AG04449 (cell line): ENCODE results near the gene SLC25A39.

Experiments
- CTCF ChIA-PET: fragments of 350-600 bp; formaldehyde crosslinking; extraction: SDS; loops from one replicate; lab custom pipeline; 2021; ENCODE audit warnings: antibody characterized with exemption; lab: Yijun Ruan, JAX
- POLR2A ChIA-PET: fragments of 400-600, 350-600 bp; formaldehyde crosslinking; extraction: SDS; loops from one replicate; lab custom pipeline; 2020; ENCODE audit warnings: antibody characterized with exemption, inconsistent platforms; lab: Yijun Ruan, JAX
- DNase-seq: peaks from one replicate; pipeline ENCODE4 v3.0.0-alpha.2; 2010; ENCODE audit warnings: low read depth, low spot score
- H3K4me3 ChIP-seq: 2 replicates; pipeline ENCODE4 v1.5.1; 2011; ENCODE audit warnings: low read depth, mild to moderate bottlenecking, control low read depth, low read length
- CTCF ChIP-seq: IDR thresholded peaks from one replicate; pipeline ENCODE4 v1.5.1; 2011; ENCODE audit warnings: mild to moderate bottlenecking, moderate library complexity, low read length, control low read depth, inconsistent platforms; ENCODE audit not compliant: insufficient read depth; ENCODE audit errors: missing control alignments

SLC25A39 gene

GRCh38 chr17:44282264-44282663, 42.4 kb downstream of the SLC25A39 start:
- no peak for DNase-seq
- no peak overlapping the region for H3K4me3 ChIP-seq
- TF ChIP-seq CTCF = no peak
- POLR2A ChIA-PET = no interaction called here
- CTCF ChIA-PET = no interaction called here

GRCh38 chr17:44281570-44281969, 43.1 kb downstream of the SLC25A39 start:
- H3K4me3 ChIP-seq = no peak overlapping the region
- no peak for DNase-seq
- CTCF ChIA-PET = interaction anchor here (0.9 to 1.5 kb wide), 3 partner anchors 10 to 71 kb away, joined by 3 to 4 read pairs (median 3); no protein-coding TSS in a partner anchor
- POLR2A ChIA-PET = no interaction called here
- TF ChIP-seq CTCF = no peak

GRCh38 chr17:44280392-44280937, 44.2 kb downstream of the SLC25A39 start:
- H3K4me3 ChIP-seq = no peak overlapping the region
- POLR2A ChIA-PET = interaction anchor here (0.6 kb wide), 1 partner anchor 28 kb away, joined by 3 read pairs; the partner anchor contains the start of gene RUNDC3A
- no peak for DNase-seq
- TF ChIP-seq CTCF = no peak
- CTCF ChIA-PET = interaction anchor here (0.9 to 1.5 kb wide), 4 partner anchors 9 to 392 kb away, joined by 3 to 4 read pairs (median 3); no protein-coding TSS in a partner anchor

GRCh38 chr17:44279666-44280391, 44.8 kb downstream of the SLC25A39 start:
- ChIA-PET POLR2A (interaction anchor here (0.6 kb wide), 1 partner anchor 336 kb away, joined by 3 read pairs; no protein-coding TSS in a partner anchor), CTCF (interaction anchor here (1.4 to 1.5 kb wide), 2 partner anchors 70 to 393 kb away, joined by 3 read pairs; no protein-coding TSS in a partner anchor)
- DNase-seq = peak; percentile 12
- TF ChIP-seq CTCF = no peak
- H3K4me3 ChIP-seq = no peak overlapping the region

GRCh38 chr17:44279346-44279665, 45.3 kb downstream of the SLC25A39 start:
- DNase-seq = no peak
- ChIA-PET CTCF (interaction anchor here (1.4 kb wide), 1 partner anchor 393 kb away, joined by 3 read pairs; no protein-coding TSS in a partner anchor), POLR2A (interaction anchor here (0.6 kb wide), 2 partner anchors 58 to 335 kb away, joined by 3 read pairs; no protein-coding TSS in a partner anchor)

More at GRCh38 chr17:44279346-44279665, 45.3 kb downstream of the SLC25A39 start:
- H3K4me3 ChIP-seq = no peak overlapping the region
- no peak for TF ChIP-seq CTCF
